ENCODE data around the gene LARP4B.

The LARP4B gene

GRCh38 chr10:776772-777171 lies 154.7 kb downstream of the LARP4B start:
- DNase-seq (ENCODE audit: low read depth): no peak
- TF ChIP-seq, protein P1, sequence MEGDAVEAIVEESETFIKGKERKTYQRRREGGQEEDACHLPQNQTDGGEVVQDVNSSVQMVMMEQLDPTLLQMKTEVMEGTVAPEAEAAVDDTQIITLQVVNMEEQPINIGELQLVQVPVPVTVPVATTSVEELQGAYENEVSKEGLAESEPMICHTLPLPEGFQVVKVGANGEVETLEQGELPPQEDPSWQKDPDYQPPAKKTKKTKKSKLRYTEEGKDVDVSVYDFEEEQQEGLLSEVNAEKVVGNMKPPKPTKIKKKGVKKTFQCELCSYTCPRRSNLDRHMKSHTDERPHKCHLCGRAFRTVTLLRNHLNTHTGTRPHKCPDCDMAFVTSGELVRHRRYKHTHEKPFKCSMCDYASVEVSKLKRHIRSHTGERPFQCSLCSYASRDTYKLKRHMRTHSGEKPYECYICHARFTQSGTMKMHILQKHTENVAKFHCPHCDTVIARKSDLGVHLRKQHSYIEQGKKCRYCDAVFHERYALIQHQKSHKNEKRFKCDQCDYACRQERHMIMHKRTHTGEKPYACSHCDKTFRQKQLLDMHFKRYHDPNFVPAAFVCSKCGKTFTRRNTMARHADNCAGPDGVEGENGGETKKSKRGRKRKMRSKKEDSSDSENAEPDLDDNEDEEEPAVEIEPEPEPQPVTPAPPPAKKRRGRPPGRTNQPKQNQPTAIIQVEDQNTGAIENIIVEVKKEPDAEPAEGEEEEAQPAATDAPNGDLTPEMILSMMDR (IDR thresholded peaks at IDR 0.05; ENCODE audit: low read depth, low read length, missing control alignments): no peak
- in situ Hi-C loops (cut with HindIII; ENCODE audit: low sequenced_read_pairs): no loop called here
- no peak overlapping the region for H3K4me3 ChIP-seq (ENCODE audit: low read depth, low read length)

DNA sequence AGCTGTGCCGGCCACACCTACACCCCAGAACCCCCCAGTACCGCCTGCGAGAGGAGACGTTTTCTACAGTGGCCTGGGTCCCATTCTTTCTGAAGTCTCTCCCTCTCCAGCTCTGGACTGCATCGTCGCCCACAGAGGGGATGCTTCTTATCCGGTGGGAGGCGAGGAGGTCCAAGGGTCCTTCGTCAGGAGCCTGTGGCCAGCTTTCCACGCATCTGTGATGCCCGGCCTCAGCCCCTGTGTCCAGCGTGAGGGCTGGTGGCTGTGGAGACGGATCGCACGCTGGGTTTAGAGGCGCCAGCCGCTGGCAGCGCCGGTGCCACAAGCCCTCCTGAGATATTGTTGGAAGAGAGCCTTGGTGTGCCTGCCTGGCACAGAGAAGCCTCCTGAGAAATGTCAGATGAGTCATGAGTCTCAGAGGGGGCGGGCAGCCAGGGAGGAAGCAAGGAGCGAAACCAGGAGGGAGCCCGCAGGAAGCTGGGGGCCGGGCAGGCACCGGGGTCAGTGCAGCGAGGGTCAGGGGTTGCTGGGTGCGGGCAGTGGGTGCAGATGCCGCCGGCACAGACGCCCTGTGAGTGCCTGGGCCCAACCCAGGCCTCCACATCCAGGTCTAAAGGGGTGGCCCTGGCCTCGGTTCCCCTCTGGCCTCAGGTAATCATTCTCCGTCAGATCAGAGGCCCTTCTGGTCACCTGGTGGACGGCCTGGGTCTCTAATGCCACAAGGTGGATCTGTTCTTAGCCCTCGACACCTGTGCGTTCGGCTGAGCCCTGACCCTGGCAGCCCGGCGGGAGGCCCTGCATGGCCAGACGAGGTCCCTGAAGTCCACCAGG lies 156.0 kb downstream of the LARP4B start:
- no peak for DNase-seq (ENCODE audit: low read depth)
- in situ Hi-C loops (cut with HindIII; ENCODE audit: low sequenced_read_pairs): no loop called here
- H3K4me3 ChIP-seq (ENCODE audit: low read depth, low read length): no peak overlapping the region
- TF ChIP-seq, protein P1 (IDR thresholded peaks at IDR 0.05; ENCODE audit: low read depth, low read length, missing control alignments): no peak

GRCh38 chr10:774661-775244 lies 156.8 kb downstream of the LARP4B start:
- DNase-seq (ENCODE audit: low read depth): no peak
- in situ Hi-C loops (cut with HindIII; ENCODE audit: low sequenced_read_pairs): no loop called here
- TF ChIP-seq, protein P1 (IDR thresholded peaks at IDR 0.05; ENCODE audit: low read depth, low read length, missing control alignments): no peak
- H3K4me3 ChIP-seq (ENCODE audit: low read depth, low read length): no peak overlapping the region

- in situ Hi-C loops (cut with HindIII; ENCODE audit: low sequenced_read_pairs): no loop called here
- H3K4me3 ChIP-seq (ENCODE audit: low read depth, low read length): no peak overlapping the region
- no peak for DNase-seq (ENCODE audit: low read depth)
- TF ChIP-seq, protein P1 (IDR thresholded peaks at IDR 0.05; ENCODE audit: low read depth, low read length, missing control alignments): no peak
These were observed 157.3 kb downstream of the LARP4B start for GRCh38 chr10:774223-774622.

- in situ Hi-C loops (cut with HindIII; ENCODE audit: low sequenced_read_pairs): no loop called here
- TF ChIP-seq, protein P1 (IDR thresholded peaks at IDR 0.05; ENCODE audit: low read depth, low read length, missing control alignments): no peak
- no peak for DNase-seq (ENCODE audit: low read depth)
- H3K4me3 ChIP-seq (ENCODE audit: low read depth, low read length): no peak overlapping the region
These were observed 157.8 kb downstream of the LARP4B start for GRCh38 chr10:773562-774161.

- TF ChIP-seq, protein P1 (IDR thresholded peaks at IDR 0.05; ENCODE audit: low read depth, low read length, missing control alignments): no peak
- H3K4me3 ChIP-seq (ENCODE audit: low read depth, low read length): no peak overlapping the region
- in situ Hi-C loops (cut with HindIII; ENCODE audit: low sequenced_read_pairs): no loop called here
- no peak for DNase-seq (ENCODE audit: low read depth)
These were observed 159.3 kb downstream of the LARP4B start for GRCh38 chr10:772227-772637.
